Superior temporal gyrus (tissue), 1 donor: Measurements from ENCODE around the gene SASH3.
A peak's percentile ranks its signal among the peaks of the same experiment; 100 is the strongest.

ENCODE experiments used
- DNase-seq: peaks from one replicate; pipeline ENCODE4 v3.0.0-alpha.2; 2016; ENCODE audit errors: extremely low spot score

Gene SASH3

DNA sequence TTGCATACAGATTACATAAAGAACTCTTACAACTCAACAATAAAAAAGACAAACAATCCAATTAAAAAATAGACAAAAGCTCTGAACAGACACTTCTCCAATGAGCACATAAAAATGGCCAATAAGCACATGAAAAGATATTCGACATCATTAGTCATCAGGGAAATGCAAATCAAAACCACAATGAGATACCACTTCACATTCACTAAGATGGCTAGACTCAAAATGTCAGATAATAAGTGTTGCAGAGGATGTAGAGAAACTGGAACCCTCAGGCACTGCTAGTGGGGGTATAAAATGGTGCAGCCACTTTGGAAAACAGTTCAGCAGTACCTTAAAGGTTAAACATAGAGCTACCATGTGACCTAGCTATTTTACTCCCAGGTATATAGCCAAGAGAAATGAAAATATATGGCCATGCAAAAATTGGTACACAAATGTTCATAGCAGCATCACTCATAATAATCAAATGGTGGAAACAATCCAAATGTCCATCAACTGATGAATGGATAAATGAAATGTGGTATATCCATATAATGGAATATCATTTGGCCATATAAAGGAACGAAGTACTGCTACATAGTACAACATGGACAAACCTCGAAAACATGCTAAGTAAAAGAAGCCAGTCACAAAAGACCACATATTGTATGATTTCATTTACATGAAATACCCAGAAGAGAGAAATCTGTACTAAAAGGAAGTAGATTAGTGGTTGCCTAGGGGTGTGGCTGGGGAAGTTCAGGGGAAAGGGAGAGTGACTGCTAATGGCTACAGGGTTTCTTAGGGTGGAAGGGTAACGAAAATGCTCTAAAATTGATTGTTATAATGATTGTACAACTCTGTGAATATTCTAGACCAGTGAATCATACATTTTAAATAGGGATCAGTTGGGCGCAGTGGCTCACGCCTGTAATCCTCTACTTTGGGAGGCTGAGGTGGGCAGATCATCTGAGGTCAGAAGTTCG lies 29.4 kb downstream of the SASH3 start:
- no peak for DNase-seq

DNA sequence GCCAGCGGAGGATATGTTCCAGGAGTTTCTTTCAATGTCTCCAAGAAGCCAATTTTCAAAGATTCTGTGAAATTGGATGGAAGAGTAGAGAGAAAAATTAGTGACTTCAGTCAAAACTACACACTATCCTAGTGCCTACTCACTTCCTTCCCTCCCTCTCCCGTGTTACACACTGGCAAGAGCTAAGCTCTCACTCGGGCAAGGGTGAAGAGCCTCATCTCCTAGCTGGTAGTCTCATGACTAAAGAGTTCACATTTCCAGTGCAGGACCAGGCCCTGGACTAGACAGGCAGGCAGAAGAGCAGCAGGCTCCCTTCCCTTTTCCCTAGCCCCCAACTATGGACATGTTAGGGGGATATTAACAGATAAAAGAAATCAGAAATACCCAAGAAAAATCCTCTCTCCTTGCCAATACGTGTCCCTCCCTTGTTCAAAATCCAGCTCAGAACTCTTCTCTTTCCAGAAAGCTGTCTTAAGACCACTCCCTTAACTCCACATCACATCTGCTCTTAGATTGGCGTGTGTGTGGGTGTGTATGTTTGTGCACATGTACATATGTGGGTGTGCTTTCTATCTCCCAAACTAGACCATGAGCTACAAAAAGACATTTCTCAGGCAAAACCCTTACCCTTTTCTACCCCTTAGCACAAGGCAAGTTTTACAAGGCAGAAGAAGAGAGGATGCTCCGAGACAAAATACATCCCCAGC lies 34.1 kb downstream of the SASH3 start:
- no peak for DNase-seq

DNA sequence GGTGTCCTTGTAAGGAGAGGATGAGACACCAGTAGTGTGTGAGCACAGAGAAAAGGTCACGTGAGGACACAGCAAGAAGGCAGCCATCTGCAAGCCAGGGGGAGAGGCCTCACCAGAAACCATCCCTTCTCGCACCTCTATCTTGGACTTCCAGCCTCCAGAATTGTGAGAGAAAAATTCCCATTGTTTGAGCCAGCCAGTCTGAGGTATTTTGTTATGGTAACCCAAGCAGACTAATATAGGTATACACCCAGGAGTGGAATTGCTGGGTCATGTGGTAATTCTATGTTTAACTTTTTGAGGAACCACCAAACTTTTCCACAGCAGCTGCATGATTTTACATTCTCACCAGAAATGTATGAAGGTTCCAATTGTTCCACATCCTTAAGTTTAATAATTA lies 38.4 kb downstream of the SASH3 start:
- DNase-seq, result no peak

DNA sequence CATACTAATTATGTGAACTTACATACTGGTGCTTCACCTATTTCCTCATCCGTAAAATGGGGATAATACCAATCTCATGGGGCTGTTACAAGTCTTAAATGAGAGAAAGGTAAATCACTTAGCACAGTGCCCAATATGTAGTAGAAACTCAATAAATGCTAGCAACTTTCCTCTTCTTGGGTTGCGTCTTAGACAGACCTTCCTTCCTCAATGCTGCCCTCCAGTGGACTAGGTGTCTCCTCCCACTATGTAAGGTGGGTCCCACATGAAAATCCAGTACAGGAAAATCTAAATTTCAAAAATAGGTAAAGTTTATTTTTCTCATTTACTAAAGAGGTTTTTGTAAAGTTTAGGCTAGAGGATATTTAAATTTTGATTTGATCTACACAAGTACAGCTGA lies 43.4 kb downstream of the SASH3 start:
- DNase-seq, result peak; percentile 68

DNA sequence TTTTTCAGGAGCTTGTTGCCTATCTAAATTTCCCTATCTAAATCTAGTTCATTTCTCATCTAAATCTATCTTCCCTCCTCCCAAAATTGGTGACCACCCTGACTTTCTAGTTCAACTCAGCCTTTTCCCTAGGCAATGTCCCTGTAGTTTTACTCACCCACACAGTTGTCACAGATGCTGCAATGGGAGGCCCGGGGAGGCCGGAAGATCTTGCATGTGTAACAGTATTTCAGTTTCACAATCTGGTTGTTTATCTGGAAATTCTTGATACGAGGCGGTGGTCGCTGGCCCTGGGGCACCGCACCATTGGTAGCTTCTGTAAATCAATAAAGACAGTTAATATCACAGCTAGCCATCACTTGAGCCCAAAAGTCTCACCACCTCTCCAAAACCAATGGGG lies 43.8 kb downstream of the SASH3 start:
- DNase-seq, result no peak

DNA sequence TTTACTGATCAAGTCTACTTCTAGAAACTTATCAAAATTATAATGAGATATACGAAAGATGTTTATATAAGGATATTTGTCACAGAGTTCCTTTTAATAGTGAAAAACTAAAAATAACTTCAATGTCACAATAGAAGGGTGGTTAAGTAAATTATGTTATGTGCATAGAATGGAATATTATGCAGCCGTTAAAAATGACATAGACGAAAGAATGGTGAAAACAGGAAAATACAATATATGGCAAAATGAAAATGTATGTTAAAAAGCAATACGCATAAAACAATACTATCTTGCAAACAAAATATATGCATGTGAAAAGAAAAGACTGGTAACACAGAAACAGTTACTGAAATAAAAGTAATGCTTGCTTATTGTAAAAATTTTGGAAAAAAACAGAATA lies 44.9 kb downstream of the SASH3 start:
- no peak for DNase-seq

DNA sequence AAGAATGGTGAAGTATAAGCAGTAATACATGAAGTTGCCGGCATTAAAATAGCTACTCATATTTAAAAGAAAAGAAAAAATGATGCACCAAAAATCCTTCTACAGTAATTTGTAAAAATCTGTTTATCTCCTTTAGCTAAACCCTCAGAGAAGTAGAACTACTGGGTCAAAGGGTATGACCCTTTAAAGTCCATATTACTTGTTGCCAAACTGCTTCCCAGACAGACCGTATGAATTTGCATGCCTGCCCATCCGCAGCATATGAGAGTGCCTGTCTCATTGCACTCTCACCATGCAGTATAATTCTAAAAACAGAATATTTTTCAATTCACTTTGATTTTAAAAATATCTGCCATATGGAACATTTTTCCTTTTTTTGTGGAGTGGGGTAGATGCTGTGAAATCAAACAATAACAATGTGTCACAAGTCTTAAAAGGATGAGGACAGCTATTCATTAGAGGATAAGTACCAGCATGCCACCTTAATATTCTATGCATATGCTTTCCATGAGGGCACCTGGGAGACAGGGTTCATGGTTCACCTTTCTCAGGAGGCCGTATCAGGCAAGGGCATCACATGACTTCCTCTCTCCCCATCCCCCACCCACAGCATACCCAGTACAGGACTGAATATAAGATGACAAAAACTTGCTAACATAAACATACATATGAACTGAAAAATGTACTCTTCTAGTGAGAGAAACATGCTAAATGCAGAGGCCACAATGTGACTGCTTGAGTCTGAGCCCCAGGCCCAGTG lies 46.2 kb downstream of the SASH3 start:
- DNase-seq, result peak; percentile 21

DNA sequence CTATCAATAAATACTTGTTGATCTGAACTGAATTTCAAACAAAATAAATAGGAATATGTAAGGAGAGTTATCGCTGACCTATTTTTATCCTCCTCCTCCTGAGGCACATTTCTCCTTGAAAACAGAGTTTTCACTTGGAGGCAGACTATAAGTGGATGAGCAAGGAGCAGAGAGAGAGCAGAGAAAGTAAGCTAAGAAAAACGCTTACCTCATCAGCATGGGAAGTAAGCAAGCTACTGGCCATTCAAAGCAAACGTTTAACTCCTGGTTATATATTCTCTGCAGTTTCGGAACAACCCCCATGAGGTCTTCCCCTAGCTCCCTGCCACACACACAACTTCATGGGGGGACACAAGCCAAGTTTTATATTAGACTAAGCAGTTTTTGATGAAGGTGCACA lies 50.7 kb downstream of the SASH3 start:
- DNase-seq, result peak; percentile 40

DNA sequence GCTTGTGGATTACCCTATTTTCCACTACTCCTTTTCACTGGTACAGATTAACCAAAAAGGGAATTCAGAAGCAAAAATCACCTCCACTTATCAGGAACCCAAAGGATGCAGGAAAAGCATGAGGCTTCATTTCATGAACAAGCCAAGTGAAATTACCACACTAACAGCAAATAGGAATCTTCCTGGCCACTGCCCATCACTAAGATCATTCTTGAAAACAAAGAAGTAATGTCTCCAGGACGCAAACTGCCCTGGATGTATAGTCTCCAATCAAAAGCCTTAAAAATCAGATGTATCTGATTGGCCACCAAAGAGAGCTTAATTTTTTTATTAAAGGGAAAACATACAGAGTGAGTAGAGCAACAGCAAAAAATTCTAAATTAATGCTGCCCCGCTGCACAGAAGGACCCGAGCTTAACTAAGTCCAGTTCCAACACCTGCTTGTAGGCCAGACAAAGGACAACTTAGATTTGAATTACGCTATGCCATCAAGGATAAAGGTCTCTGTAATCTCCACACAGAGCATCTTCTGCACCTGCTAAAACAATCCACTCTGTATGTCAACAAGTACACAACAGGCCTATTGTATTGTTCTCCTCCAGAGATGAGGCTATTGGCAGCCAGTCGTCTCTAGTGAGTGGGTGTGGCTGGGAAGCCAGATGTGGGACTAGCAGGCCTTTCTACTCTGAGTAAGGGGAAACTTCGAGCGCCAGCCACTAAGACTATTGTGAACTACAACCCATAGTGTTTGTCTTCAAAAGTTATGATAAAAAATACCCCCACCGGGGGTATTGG lies 51.5 kb downstream of the SASH3 start:
- peak; percentile 88 for DNase-seq

DNA sequence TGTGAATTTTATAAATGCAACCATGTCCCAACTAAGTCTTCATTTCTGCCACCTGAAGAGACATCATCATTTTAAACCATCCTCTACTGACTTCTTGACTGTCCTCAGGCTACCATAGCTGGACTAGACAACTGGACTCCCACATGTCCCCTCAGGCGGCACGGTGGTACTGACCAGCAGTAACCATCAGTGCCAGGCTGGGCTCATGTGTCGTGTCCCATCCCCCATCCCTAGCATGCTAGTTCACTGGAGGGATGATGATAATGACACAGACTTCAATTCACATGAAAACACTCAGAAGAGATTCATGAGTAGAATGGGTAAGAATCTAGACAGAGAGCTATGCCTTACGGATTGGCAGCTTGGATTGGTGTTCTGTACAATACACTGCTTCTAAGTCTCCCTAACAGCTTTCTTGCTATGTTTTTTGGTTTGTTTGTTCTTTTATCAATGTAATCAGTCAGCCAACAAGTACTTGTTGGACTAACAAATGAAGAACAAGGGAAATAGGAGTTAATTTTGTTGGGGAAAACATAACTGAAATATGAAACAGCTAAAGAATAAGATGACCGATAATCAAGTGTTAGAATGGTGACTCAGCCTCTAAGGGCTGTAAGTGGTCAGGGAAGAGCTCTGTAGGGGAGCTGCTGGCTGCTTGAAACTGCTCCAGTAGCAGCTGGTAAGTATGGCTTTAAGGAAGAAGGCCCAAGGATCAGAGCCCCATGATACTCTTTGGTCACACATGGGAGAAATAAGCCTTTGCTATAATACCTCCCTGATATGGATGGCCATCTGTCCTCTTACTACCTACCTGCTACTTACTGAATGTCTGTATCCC lies 53.6 kb downstream of the SASH3 start:
- peak; percentile 54 for DNase-seq

DNA sequence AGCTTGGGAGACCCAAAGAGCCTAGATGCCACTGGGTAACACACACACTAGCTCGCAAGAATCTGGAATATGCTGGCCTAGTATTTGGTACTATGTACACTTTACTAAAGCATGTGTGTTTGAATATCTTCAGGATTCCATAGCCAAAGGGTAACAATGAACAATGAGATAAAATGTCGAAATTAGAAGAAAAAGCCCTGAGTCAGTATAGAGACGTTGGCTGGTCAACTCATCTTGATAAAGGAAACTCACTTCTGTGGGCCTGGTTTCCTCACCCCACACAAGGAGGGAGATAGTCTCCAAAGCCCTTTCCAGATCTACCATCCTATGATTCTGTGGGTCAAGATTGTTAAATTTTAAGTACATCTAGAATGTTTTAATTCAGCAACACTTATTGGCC lies 57.1 kb downstream of the SASH3 start:
- no peak for DNase-seq

DNA sequence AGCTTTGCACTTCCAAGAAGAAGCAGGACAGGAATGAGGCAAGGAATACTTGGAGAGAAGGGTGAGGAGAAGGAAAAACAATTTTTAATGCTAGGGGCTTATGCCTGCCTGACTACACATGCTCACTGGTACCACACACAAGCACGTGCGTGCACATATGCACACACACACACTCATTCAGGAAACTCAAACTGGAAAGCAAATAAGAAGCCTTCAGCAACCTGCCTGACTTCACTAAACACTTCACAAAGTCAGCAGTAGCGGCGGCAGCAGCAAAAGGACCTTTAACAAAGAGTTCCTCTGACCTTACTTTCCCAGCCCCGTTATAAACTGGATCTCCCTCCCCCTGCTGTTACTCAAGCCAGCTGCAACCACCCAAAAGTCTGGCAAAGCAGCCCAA lies 60.6 kb downstream of the SASH3 start:
- DNase-seq, result no peak

DNA sequence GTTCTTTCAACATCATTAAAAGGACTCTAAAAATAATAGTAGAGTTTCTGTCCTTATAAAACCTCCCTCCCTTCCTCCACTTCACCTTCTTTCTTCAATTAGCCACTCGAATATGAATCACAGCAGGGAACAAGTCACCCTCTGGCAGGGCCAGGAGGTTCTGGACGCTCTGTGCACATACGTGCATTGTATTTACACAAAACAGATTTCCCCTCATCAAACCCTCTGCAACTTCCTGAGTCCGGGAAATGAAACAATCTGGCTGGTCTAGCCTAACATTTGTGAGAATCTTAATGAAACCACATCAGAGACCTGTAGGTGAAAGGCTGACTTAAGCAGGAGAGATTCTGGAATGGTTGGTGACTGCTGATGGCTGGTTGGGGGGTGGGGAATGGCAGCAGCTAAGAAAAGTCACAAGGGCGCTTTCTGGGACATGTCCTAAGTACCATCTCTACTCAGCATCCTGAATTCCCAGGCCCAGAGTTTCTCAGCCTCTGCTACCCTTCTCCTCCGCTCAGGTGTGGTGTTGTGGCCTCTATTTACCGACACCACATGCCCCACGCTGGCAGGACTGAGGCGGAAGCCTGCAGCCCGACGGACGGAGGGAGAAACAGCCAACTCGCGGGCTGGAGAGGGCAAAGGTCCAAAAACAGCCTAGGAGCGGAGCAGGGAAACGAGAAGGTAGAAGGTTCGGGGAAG lies 62.9 kb downstream of the SASH3 start:
- no peak for DNase-seq

DNA sequence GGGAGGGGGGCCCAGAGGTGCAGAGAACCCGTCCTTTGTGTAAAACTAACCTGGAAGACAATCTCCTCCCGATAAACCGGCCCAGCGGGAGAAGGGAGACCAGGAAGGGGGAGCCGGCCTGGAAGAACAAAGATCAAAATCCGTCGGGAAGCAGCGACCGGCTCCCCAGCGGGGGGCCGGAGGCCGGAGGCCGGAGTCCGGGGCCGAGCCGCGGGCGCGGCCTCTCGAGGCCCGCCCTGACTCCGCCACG lies 63.4 kb downstream of the SASH3 start:
- no peak for DNase-seq

DNA sequence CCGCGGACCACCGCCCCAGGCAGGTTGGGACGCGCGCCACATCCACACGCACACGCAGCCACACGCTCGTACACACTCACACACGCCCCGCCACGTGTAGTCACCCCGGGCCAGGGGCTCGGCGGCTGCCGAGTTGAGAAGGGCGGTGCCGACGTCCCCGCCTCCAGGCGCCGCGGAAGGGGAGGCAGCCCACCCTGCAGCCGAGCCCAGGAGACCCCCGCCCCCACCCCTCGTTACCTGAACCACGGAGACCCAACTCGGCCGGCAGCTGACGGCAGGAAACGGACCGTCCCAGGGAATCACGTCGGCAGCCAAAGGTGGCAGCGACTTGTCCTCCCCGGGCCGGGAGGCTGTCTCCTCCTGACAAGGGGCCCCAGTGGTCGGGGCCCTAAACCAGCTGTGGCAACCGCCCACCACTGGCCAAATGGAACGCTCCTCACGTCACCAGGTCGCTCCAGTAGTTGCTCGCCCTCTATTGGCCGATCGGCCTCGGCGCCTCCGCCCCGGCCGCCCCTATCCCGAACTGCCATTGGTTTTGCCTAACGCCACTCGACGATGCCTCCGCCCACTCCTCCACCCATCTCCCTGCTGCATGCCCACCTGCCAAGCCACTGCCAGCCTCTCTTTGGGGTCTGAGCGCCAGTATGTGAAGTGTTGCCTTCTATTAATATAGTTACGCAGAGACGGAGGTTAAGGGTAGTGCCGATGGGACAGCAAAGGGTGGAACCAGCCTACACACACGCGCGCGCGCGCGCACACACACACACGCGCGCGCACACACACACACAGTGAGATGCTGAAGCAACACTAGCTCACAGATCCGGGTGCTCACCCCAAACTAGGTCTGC lies 63.9 kb downstream of the SASH3 start, which contains the start of gene ZDHHC9:
Gene ZDHHC9, minus strand, starts transcription at position 428 of the 848 bp plus-strand sequence. CDS start 1,941 bp downstream, outside the sequence.
- DNase-seq, result peak; percentile 91
